Urinary bladder (tissue), 4 donors: ENCODE measurements around the gene PILRA. TPM values are rescaled to one million over a fixed set of nuclear protein-coding genes. Genes with fewer than 3 reads are reported as not detected.
"Not testable (repeated sequence)": the region's sequence is repeated elsewhere in the genome, so short reads cannot be mapped to it uniquely, and the experiment has no call there.

ENCODE experiments used
- DNase-seq: peaks from one replicate; pipeline ENCODE4 v3.0.0-alpha.2; 2015; ENCODE audit errors: extremely low spot score
- H3K27ac ChIP-seq: one replicate; pipeline ENCODE4 v1.5.1; 2013; ENCODE audit warnings: low read depth, mild to moderate bottlenecking, moderate library complexity
- H3K36me3 ChIP-seq: one replicate; pipeline ENCODE4 v1.6.1; 2013; ENCODE audit warnings: mild to moderate bottlenecking, moderate library complexity; ENCODE audit not compliant: insufficient read depth
- H3K4me1 ChIP-seq: one replicate; pipeline ENCODE4 v1.6.1; 2013; ENCODE audit warnings: mild to moderate bottlenecking, moderate library complexity; ENCODE audit not compliant: insufficient read depth
- H3K4me3 ChIP-seq: one replicate; pipeline ENCODE4 v1.5.1; 2013; ENCODE audit warnings: low read depth, low read length
- WGBS: extraction: QIAGEN DNeasy Blood & Tissue Kit; methylation state at CpG from one replicate; pipeline ENCODE4 v1.1.7; 2013; 5-methylcytosine and 5-hydroxymethylcytosine counted together
- polyA plus RNA-seq: library from polyadenylated mRNA; stranded (reverse); fragments of 200-250 nt; gene quantifications from one replicate; pipeline ENCODE4 v1.2.3, GENCODE V29; 2013
- total RNA-seq: library from RNA; depleted of rRNA; stranded (reverse); fragments of >200 nt; gene quantifications from one replicate; pipeline ENCODE4 v1.2.3, GENCODE V29; 2014
- donor health status: healthy with polysubstance abuse.
- donor health status: healthy.

PILRA gene
- total RNA-seq (2.2 TPM), polyA plus RNA-seq (27.8 TPM)

- no peak for DNase-seq
- no peaks in the 10 kb centered on the region for H3K4me1 ChIP-seq
- peak within 1 kb of the TSS; percentile 22 for H3K4me3 ChIP-seq
- H3K36me3 ChIP-seq: no peaks in the 10 kb centered on the region
- WGBS: 47% methylated on average over 12 of the region's 12 CpGs
- no peak within 1 kb of the TSS for H3K27ac ChIP-seq
Measured at GRCh38 chr7:100373261-100373831, at the start of gene PILRA. PILRA (plus strand) TSS chr7:100373487; CDS start chr7:100373657, 170 bp downstream.

DNA sequence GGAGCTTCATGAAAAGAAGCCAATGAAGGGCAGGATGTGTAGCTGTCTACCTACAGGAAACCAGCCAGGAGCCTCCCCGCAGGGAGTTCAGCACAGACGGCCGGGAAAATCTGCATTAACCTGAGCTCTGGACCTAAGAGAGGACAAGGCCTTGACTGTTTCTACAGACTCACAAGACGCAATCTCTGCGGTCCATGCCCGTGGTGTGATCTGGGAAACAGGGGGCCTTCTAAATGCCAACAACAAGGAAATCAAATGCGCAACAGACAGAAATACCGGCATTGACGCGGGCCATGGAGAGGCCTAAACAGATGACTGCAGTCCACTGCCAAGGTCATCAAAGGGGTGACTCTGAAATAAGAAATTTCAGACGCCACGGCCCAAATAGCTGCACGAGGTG, 49.1 kb upstream of the PILRA start:
- DNase-seq, H3K4me1 ChIP-seq, H3K27ac ChIP-seq, H3K4me3 ChIP-seq, H3K36me3 ChIP-seq: not testable (repeated sequence)
- 93% methylated on average over 13 of the region's 13 CpGs for WGBS

- DNase-seq, H3K36me3 ChIP-seq, H3K4me1 ChIP-seq, H3K4me3 ChIP-seq, H3K27ac ChIP-seq: not testable (repeated sequence)
- 90% methylated on average over 9 of the region's 9 CpGs for WGBS
Measured at GRCh38 chr7:100325671-100326070, 47.6 kb upstream of the PILRA start.

GRCh38 chr7:100326914-100327313, 46.4 kb upstream of the PILRA start:
- 94% methylated on average over 10 of the region's 11 CpGs for WGBS
- H3K36me3 ChIP-seq: not testable (repeated sequence)

GRCh38 chr7:100335566-100336466, 37.5 kb upstream of the PILRA start:
- under 1% methylated on average over 82 of the region's 85 CpGs for WGBS
- Histone ChIP-seq H3K27ac (peak overlapping the region; percentile 89), H3K4me3 (peak overlapping the region; percentile 59)
- H3K4me1 ChIP-seq, H3K36me3 ChIP-seq: not testable (repeated sequence)
- peak; percentile 85 for DNase-seq

More at GRCh38 chr7:100326914-100327313, 46.4 kb upstream of the PILRA start:
- not testable (repeated sequence) for DNase-seq, H3K4me3 ChIP-seq, H3K4me1 ChIP-seq, H3K27ac ChIP-seq

DNA sequence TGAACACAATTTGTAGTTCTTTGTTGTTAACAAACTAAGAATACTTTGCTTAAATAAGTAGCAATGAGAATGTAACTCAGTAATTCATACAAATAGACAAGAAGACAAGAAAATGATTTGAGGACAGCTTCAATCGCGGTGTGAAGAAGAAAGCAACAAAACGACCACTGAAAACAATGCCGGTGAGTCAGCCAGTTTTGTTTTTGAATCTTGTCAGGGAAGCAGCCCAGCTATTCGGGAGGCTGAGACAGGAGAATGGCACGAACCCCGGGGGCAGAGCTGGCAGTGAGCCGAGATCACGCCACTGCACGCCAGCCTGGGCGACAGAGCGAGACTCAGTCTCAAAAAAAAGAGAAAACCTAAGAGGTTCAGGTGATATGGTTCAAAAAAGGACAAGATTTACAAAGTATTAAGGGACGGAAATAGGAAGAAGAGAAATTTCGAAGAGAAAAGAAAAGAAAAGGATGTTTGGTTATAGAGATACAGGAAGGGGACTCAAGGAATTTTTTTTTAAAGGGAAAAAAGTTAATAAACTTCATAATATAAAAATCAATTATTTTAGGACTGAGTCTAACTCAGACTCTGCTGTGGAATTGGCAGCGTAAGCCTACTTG, 35.1 kb upstream of the PILRA start:
- H3K4me3 ChIP-seq, DNase-seq: not testable (repeated sequence)

DNA sequence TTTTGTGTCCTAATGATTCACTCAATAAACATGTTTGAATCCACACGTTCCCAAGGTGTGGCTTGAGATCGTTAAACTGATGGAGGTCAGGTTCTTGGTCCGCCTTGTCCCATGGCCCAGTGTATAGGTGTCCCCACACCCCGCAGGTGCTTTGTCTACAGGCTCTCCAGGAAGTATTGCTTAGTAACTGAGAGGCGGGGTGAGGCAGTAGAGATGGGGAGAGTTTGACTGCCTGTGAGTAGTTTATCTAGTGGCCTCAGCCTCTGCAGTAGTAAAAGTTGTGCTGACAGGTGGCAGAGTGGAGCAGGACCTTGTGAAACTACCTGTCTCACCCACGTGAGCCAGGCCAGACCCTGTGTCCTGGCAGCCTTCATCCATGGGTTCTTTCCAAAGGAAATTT, 32.0 kb upstream of the PILRA start:
- WGBS: 70% methylated on average over 6 of the region's 6 CpGs
- not testable (repeated sequence) for DNase-seq, H3K4me3 ChIP-seq, H3K4me1 ChIP-seq, H3K36me3 ChIP-seq, H3K27ac ChIP-seq

More for the DNA sequence above, 35.1 kb upstream of the PILRA start:
- WGBS: 91% methylated on average over 15 of the region's 15 CpGs
- not testable (repeated sequence) for H3K27ac ChIP-seq, H3K36me3 ChIP-seq, H3K4me1 ChIP-seq

DNA sequence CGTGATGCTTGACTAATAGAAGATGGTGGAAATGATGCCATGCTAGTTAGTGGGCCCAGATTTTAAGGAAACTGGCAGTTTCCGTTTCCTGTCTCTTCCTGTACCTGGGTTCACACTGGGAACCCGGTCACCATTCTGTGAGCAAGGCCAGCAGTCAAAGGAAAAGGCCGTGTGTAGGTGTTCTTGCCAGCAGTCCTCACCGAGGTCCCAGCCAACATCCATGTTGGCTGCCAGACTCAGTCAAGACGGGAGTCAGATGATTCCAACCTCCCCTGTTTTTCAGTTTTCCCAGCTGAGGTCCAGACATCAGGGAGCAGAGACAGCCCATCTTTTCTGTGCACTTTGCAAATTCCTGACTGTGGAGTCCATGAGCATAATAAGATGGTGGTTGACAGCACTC, 30.5 kb upstream of the PILRA start:
- DNase-seq: no peak
- no peaks in the 10 kb centered on the region for H3K4me1 ChIP-seq
- H3K4me3 ChIP-seq: no peak overlapping the region
- no peak overlapping the region for H3K27ac ChIP-seq
- H3K36me3 ChIP-seq: peaks cover 3% of the 10 kb centered on the region
- 63% methylated on average over 6 of the region's 6 CpGs for WGBS

GRCh38 chr7:100344124-100344559, 29.1 kb upstream of the PILRA start:
- H3K4me1 ChIP-seq, H3K4me3 ChIP-seq, H3K36me3 ChIP-seq, H3K27ac ChIP-seq, DNase-seq: not testable (repeated sequence)
- 90% methylated on average over 3 of the region's 4 CpGs for WGBS

DNA sequence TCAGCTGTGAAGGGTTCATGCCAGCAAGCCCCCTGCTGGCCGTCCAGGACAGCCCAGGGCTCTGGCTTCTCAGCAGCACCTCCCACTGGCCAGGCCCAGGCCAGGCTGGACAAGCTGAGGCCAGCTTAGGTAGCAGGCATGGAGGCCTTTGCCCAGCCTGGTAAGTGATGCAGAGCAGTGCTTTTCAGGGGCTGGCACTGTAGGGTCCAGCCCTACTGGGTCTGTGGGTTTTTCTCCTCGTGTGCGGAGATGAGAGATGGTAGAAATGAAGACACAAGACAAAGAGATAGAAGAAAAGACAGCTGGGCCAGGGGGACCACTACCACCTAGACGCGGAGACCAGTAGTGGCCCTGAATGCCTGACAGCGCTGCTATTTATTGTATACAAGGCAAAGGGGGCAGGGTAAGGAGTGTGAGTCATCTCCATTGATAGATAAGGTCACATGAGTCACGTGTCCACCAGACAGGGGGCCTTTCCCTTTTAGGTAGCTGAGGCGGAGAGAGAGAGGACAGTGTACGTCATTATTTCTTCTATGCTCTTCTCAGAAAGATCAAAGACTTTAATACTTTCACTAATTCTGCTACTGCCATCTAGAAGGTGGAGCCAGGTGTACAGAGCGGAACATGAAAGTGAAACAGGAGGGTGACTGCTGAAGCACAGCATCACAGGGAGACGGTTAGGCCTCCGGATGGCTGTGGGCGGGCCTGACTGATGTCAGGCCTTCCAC, 28.6 kb upstream of the PILRA start:
- 67% methylated on average over 9 of the region's 13 CpGs for WGBS
- not testable (repeated sequence) for H3K27ac ChIP-seq, DNase-seq, H3K4me3 ChIP-seq, H3K36me3 ChIP-seq, H3K4me1 ChIP-seq

GRCh38 chr7:100345288-100345672, 28.0 kb upstream of the PILRA start:
- H3K36me3 ChIP-seq, DNase-seq, H3K4me3 ChIP-seq, H3K27ac ChIP-seq, H3K4me1 ChIP-seq: not testable (repeated sequence)
- WGBS: 5% methylated on average over 3 of the region's 5 CpGs

GRCh38 chr7:100346921-100347320, 26.4 kb upstream of the PILRA start:
- no peak for DNase-seq
- no peak overlapping the region for H3K4me3 ChIP-seq
- H3K36me3 ChIP-seq: peaks cover 3% of the 10 kb centered on the region
- H3K4me1 ChIP-seq: no peaks in the 10 kb centered on the region
- H3K27ac ChIP-seq: no peak overlapping the region

DNA sequence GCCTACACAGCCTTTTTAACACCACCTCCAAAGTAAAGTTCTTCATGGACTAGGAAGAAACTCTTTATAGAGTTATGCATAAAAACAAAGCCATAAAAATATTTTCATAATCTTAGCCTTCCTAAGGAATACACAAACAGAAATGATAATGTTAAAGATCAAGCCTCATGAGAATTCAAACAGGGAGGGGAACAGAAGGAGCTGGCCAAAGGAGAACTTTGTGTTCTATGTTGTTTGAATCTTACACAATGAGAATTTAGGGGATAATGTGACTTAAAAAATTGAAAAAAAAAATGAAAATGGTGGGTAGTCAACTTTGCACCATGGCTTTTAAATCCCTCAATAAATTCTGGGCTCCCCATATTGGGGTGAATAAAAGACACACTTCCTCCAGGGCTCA, 24.5 kb upstream of the PILRA start:
- H3K4me3 ChIP-seq: no peak overlapping the region
- H3K27ac ChIP-seq: no peak overlapping the region
- no peak for DNase-seq
- H3K36me3 ChIP-seq: peaks cover 5% of the 10 kb centered on the region
- no peaks in the 10 kb centered on the region for H3K4me1 ChIP-seq
